HG02938 (cell line): ENCODE data around the gene RNU6-9.
"Not testable (repeated sequence)": the region's sequence is repeated elsewhere in the genome, so short reads cannot be mapped to it uniquely, and the experiment has no call there.

Source experiments
- ATAC-seq: cut with Tn5 transposase; IDR thresholded peaks from one replicate; pipeline ENCODE4 v1.9.1; 2021; ENCODE audit warnings: mild to moderate bottlenecking, moderate library complexity; ENCODE audit not compliant: unreplicated experiment

Gene RNU6-9

DNA sequence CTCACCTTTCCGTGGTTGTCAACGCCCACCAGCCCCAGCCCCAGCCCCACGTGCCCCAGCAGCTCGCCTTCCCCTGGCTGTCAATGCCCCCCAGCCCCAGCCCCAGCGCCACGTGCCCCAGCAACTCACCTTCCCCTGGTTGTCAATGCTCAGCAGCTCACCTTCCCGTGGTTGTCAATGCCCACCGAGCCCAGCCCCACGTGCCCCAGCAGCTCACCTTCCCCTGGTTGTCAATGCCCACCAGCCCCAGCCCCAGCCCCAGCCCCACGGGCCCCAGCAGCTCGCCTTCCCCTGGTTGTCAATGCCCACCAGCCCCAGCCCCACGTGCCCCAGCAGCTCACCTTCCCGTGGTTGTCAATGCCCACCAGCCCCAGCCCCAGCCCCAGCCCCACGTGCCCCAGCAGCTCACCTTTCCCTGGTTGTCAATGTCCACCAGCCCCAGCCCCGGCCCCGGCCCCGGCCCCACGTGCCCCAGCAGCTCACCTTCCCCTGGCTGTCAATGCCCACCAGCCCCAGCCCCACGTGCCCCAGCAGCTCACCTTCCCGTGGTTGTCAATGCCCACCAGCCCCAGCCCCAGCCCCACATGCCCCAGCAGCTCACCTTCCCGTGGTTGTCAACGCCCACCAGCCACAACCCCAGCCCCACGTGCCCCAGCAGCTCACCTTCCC lies 15.2 kb upstream of the RNU6-9 start:
- not testable (repeated sequence) for ATAC-seq

- ATAC-seq = not testable (repeated sequence)
These were observed 14.3 kb upstream of the RNU6-9 start for GRCh38 chr19:878751-879561.

- ATAC-seq = no peak
These were observed 13.4 kb upstream of the RNU6-9 start for GRCh38 chr19:879711-880438.

DNA sequence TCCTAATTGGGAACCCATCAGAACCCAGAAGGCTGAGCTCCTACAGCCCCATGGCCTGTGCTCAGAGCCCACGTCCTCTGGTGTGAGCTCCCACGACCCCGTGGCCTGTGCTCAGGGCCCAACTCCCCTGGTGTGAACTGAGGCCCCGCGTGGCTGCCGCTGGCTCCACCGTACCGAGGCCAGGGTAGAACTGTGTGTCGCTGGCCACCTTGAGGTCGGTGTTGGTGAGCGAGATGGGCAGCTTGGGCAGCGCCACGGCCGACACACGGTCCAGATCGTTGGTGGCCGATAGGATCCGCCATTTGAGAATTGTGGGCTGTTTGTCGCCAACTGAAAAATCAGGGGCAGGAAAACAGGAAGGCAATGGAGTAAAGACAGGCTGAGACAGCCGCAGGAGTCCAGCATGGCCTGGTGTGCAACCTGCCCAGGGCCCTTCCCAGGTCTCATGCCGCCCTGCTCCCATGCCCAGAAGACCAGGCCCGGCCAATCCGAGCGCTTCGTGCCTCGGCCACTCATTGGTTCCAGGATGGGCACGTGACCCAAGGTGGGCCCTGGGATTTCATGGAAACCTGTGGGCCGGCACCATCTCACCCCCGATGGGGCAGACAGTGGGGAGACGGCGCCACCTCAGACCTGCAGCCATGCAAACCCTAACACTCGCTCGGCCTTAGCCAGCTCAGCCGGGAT lies 11.8 kb upstream of the RNU6-9 start:
- no peak for ATAC-seq

- no peak for ATAC-seq
These were observed 10.3 kb upstream of the RNU6-9 start for GRCh38 chr19:882871-883497.

DNA sequence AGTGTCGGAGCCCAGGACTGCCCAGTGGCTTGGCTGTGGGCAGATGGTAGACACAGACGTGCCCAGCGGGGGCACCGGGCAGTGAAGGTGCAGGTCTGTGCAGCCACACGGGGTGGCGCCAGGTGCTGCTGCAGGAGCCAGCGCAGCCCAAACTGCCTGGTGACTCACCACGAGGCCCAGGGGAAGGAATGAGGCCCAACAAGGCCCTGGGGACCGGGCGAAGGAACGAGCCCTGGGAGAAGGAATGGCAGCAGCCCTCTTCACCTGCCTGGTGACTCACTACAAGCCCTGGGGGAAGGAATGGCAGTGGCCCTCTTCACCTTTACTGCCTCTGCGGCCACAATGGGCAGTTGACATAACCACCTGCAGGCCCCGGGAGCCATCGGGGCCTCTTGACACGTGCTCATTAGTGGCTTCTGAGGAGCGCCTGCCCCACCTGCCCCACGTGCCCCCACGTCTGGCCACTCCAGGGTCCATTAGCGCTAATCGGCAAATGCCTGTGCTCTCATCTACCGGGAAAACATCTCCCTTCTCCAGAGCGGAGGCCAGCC lies 9.5 kb upstream of the RNU6-9 start:
- ATAC-seq = no peak

- ATAC-seq = no peak
These were observed 8.7 kb upstream of the RNU6-9 start for GRCh38 chr19:884420-885211.

GRCh38 chr19:885536-886224 lies 7.6 kb upstream of the RNU6-9 start:
- ATAC-seq = no peak

DNA sequence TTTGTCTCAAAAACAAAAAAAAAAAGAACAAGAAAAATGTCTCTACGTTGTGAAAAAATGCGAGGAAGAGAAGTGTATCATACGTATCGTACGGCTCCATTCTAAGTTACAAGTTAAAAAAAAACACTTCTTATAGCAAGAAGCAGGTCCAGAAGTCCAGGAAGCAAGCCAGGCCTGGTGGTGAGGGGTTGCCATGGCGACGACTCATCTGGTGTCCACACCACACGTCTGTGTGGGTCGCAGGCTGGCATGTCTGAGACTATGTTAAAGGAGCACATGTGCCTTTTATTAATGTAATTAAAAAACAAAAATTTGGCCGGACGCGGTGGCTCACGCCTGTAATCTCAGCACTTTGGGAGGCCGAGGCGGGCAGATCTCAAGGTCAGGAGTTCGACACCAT lies 6.2 kb upstream of the RNU6-9 start:
- ATAC-seq = no peak

DNA sequence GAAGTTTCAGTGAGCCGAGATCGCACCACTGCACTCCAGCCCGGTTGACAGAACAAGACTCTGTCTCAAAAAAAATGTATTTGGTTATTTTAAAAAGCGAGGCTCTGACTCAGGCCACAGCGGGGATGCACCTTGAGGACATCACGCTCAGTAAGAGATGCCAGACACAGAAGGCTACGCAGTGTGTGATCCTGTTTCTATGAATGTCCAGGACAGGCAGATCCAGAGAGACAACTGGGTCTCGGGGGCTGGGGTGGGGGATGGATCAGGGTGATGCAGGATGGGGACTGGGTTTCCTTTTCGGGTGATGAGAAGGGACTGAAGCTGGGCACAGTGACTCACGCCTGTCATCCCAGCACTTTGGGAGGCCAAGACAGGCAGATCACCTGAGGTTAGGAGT lies 5.7 kb upstream of the RNU6-9 start:
- ATAC-seq = no peak

- no peak for ATAC-seq
These were observed 4.5 kb upstream of the RNU6-9 start for GRCh38 chr19:888581-889385.

DNA sequence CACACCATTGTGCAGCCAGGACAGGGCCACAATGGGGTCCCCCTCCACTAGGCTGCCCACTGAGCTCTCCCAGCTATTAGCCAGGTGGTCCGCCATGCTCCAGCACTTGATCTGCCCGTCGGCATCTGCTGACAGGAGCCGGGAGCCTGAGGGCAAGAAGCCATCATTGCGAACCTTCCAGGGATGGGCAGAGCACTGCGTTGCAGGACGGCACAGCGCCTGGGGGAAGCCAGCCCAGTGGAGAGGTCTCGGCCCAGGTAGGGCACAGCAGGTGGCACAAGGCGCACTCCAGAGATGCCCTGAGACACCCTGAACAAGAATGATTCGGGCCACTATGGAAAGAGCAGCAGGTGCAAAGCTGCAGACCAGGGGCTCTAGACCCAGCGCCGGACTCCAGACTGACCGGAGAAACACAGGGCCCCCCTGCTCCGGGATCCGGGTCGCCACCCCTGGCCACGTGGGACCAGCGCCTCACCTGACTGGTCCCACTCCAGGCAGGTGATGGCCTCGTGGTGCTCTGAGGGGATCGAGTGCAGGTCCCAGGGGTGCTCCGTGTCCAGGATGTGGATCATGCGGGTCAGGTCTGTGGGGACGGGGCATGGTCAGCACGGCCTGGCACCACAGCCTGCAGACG lies 3.5 kb upstream of the RNU6-9 start:
- no peak for ATAC-seq

DNA sequence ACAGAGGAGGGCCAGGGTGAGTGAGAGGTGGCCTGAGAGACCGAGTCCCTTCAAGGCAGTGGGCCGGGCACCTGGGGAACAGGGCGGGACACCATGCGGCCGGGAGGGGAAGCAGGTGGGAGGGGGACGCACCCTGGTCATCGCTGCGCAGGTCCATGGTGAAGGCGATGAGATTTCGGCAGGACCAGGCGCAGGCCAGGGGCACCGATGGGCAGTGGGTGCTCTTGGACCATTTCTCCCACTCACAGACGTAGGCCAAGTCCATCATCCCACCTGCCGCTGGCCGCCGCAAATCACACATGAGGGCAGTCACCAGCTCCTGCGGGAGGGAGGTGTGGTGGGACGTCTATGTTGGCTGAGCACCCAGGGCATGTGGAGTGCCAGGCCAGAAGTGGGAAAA lies 2.5 kb upstream of the RNU6-9 start:
- no peak for ATAC-seq

- not testable (repeated sequence) for ATAC-seq
These were observed 1.7 kb upstream of the RNU6-9 start for GRCh38 chr19:891421-892200.

GRCh38 chr19:892243-892893 lies 916 bp upstream of the RNU6-9 start:
- no peak for ATAC-seq

GRCh38 chr19:896434-896833 lies 3.1 kb downstream of the RNU6-9 start:
- ATAC-seq = no peak

DNA sequence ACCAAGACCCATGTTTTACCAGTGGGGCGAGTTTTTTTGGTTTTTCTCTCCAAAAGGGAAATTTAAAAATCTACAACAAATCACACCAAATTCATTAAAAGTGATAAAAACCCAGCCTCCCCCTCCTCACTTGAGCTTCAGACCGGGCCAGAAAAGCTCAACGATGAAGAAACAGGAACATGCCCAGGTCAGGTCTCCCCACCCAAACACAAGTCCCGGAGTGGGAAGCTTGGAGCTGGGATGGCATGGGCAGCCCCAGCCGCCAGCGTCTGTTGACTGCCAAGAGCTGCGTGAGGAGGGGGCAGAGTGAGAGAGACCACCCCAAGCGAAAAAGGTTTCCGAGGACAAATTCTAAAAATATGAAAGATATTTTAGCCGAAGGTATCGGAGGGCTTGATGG lies 3.7 kb downstream of the RNU6-9 start:
- no peak for ATAC-seq
